Body of pancreas (tissue), 4 donors: ENCODE data around the gene FBL. TPM values are rescaled to one million over a fixed set of nuclear protein-coding genes. Genes with fewer than 3 reads are reported as not detected.

ENCODE experiments used
- ATAC-seq: fragments of 150-250 bp; one replicate; pipeline ENCODE4 v1.9.1; 2016
- DNase-seq, 4 donors: peaks; one replicate each; pipeline ENCODE4 v3.0.0-alpha.2; 2019
- H3K27ac ChIP-seq, 4 donors: fragments of 200-600 bp; sonication (generic); 1 replicate in 3 of 4; 2 replicates in 1 of 4; pipeline versions ENCODE4 v1.5.1 to v1.6.1; 2016 to 2019; ENCODE audit warnings: mild to moderate bottlenecking in 1 of 4, mixed read lengths in 1 of 4, moderate library complexity in 1 of 4
- H3K27me3 ChIP-seq, 2 donors: fragments of 200-600 bp; sonication (generic); one replicate each; pipeline ENCODE4 v1.6.0; 2016; ENCODE audit warnings: mild to moderate bottlenecking in 1 of 2
- H3K36me3 ChIP-seq, 2 donors: fragments of 200-600 bp; sonication (generic); replicated peaks in 1 of 2; 2 replicates each; pipeline ENCODE4 v1.5.1; 2016; ENCODE audit warnings: low read depth in 2 of 2; ENCODE audit not compliant: insufficient read depth in 1 of 2
- H3K4me1 ChIP-seq: fragments of 200-600 bp; sonication (generic); one replicate; pipeline ENCODE4 v1.6.0; 2016
- H3K4me3 ChIP-seq, 2 donors: fragments of 200-600 bp; sonication (generic); 1 replicate in 1 of 2; 2 replicates in 1 of 2; pipeline ENCODE4 v1.5.1; 2016 to 2019
- H3K9me3 ChIP-seq, 3 donors: fragments of 200-600 bp; sonication (generic); 1 replicate in 2 of 3; 2 replicates in 1 of 3; pipeline ENCODE4 v1.5.1; 2016
- POLR2A ChIP-seq, 3 donors: fragments of 450-650 bp; IDR thresholded peaks; one replicate each; pipeline ENCODE4 v1.6.1; 2016; ENCODE audit warnings: antibody characterized with exemption in 3 of 3, mild to moderate bottlenecking in 2 of 3
- WGBS, 2 donors: methylation state at CpG; one replicate each; pipeline ENCODE4 v1.1.5; 2017; 5-methylcytosine and 5-hydroxymethylcytosine counted together
- intact Hi-C: fragments of 100-400 bp; cut with DNase I; formaldehyde crosslinking; loops from one replicate; pipeline ENCODE4 v1.15.1; 2023
- total RNA-seq, 2 donors: library from RNA; depleted of rRNA; stranded (reverse); fragments of >200 nt; gene quantifications; one replicate each; pipeline ENCODE4 v1.1.0, GENCODE V29; 2016
- TF ChIP-seq, protein P1 (sequence below), 7 experiments: fragments of 450-650 bp in 4 of 7; fragments of 200-600 bp in 3 of 7; sonication (generic) in 3 of 7; IDR thresholded peaks; one replicate each; pipeline ENCODE4 v1.5.1; 2016 to 2019; ENCODE audit warnings: antibody characterized with exemption in 7 of 7

The FBL gene
- total RNA-seq, 2 donors from 2014 or later: 90.3 to 118 TPM

DNA sequence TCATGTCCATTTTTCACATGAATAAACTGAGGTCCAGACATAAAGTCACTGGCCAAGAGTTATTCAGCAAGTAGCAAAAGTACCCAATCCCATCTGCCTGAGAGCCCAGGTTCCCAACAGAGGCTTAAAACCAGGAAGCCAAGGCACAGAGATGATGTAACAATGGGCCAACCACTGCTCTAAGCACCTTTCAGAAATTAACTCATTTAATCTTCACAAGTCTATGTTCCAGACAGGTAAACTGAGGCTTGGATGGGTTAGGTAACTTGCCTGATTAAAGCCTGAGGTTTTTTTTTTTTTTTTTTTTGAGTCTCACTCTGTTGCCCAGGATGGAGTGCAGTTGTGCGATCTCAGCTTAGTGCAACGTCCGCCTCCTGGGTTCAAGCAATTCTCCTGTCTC lies 8.2 kb downstream of the FBL start:
- H3K27me3 ChIP-seq: no peaks in the 10 kb centered on the region
- no peaks in the 10 kb centered on the region for H3K9me3 ChIP-seq
- H3K36me3 ChIP-seq: peaks cover 5 to 26% of the 10 kb centered on the region in 2 donors
- no peak overlapping the region for H3K4me3 ChIP-seq
- ATAC-seq: no peak
- TF ChIP-seq, protein P1, sequence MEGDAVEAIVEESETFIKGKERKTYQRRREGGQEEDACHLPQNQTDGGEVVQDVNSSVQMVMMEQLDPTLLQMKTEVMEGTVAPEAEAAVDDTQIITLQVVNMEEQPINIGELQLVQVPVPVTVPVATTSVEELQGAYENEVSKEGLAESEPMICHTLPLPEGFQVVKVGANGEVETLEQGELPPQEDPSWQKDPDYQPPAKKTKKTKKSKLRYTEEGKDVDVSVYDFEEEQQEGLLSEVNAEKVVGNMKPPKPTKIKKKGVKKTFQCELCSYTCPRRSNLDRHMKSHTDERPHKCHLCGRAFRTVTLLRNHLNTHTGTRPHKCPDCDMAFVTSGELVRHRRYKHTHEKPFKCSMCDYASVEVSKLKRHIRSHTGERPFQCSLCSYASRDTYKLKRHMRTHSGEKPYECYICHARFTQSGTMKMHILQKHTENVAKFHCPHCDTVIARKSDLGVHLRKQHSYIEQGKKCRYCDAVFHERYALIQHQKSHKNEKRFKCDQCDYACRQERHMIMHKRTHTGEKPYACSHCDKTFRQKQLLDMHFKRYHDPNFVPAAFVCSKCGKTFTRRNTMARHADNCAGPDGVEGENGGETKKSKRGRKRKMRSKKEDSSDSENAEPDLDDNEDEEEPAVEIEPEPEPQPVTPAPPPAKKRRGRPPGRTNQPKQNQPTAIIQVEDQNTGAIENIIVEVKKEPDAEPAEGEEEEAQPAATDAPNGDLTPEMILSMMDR (IDR thresholded peaks at IDR 0.05): no peak
- no peak for TF ChIP-seq POLR2A (IDR thresholded peaks at IDR 0.05)
- intact Hi-C loops: no loop called here
- DNase-seq: no peak
- H3K4me1 ChIP-seq: peaks cover 19% of the 10 kb centered on the region
- no peak overlapping the region for H3K27ac ChIP-seq
- WGBS, 2 donors: 93 to 94% methylated on average over 3 of the region's 3 CpGs

DNA sequence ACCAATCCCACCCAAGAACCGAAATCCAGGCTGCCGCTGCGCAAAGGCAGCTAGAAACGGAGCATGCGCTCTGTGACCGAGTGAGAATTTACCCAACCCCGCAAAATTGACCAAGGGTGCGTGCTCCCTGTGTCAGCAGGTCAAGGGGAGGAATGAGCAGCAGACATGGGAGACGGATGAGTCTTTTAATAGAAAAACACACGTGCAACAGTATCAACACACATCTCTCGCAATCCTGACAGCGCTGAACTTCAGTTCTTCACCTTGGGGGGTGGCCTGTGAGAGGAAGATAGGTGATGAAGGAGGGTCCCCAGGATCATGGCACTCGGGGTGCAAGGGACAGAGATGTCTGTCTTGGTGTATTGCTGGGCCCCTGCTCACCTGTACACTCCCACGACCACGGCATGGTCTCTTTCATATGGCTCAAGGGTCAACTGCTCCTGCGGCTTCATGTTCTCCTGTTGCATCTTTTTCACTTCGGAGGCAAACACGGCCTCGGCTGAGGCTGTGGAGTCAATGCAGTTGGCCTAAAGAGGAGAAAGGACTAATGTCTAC lies 11.8 kb downstream of the FBL start:
- ATAC-seq (no peak), DNase-seq (no peak)
- 37 to 73% methylated on average over 11 to 19 of the region's 19 CpGs for WGBS, 2 donors
- H3K4me1 ChIP-seq: peaks cover 20% of the 10 kb centered on the region
- H3K27me3 ChIP-seq: no peaks in the 10 kb centered on the region
- no peaks in the 10 kb centered on the region for H3K9me3 ChIP-seq
- no peak for TF ChIP-seq POLR2A (IDR thresholded peaks at IDR 0.05)
- TF ChIP-seq, protein P1 (IDR thresholded peaks at IDR 0.05): no peak
- H3K4me3 ChIP-seq: peak overlapping the region in 1 of 2 donors; percentile 100
- peaks cover 14 to 35% of the 10 kb centered on the region in 2 donors for H3K36me3 ChIP-seq
- intact Hi-C loops: no loop called here
- peak overlapping the region; percentile 48 to 90 (median 74) for H3K27ac ChIP-seq

DNA sequence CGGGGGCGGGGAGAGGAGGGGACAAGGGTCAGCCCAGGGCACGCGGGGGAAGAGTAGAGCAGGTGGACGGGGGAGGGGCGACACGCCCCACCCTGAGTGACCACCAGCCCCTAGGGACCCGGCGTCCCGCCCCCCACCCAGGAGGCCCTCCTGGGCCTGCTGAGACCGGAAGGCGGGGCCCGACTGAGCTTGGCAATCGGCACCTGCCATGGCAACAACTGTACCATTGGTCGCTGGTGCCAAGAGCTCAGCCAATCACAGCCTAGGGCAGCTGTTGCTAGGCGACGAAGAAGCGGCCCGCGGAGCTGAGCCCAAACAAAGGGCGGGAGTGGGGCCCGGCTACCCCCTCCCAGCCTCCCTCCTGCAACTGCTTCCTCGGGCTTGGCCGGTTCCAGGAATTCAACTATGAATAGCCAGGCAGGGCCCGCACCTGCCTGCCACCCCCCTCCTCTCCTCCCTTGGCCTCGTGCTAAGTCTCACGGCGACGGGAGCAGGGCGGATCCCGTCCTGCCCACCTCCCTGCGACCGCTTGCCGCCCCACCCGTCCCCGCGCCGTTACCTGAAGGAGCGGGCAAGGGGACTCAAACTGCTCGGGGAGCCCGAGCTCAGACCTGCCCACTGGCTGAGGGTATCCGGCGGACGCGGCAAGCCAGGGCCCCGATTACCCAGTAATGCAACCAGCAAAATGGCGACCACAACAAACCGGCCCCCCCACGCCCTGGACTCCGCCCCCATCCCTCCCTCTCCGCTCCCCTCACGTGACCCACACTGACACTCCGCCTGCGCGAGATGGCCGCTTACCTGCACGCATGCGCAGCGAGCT lies 12.5 kb downstream of the FBL start, which contains the start of gene DYRK1B:
Gene DYRK1B, minus strand, starts transcription at position 699 of the 823 bp plus-strand sequence. CDS start 2,295 bp downstream, outside the sequence.
- ATAC-seq (peak; percentile 93), DNase-seq (peak; percentile 97 to 99 (median 98))
- no peaks in the 10 kb centered on the region for H3K27me3 ChIP-seq
- peak in 2 of 3 donors; percentile 56 to 60 for TF ChIP-seq POLR2A (IDR thresholded peaks at IDR 0.05)
- TF ChIP-seq, protein P1 (IDR thresholded peaks at IDR 0.05): no peak
- peaks cover 20% of the 10 kb centered on the region for H3K4me1 ChIP-seq
- intact Hi-C loops: no loop called here
- H3K36me3 ChIP-seq: peaks cover 14 to 31% of the 10 kb centered on the region in 2 donors
- H3K9me3 ChIP-seq: no peaks in the 10 kb centered on the region
- WGBS, 2 donors: 0% methylated on average over 5 to 37 of the region's 59 CpGs
- H3K27ac ChIP-seq: peak within 1 kb of the TSS; percentile 60 to 90 (median 83)
- H3K4me3 ChIP-seq: peak within 1 kb of the TSS; percentile 91 to 100

DNA sequence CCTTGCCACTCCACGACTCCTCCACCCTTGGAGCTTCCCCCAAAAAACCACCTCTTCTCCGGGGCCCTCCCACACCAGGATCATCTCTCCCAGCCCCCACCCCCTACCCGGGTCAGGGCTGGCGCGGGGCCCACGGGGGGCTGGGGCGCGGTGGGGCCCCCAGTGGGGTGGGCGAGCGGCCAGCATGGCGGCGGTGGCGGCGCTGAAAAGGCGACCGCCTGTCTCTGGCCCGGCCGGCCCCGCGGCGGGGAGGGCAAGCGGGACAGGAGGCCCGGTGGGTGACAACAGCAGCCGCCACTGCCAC lies 13.1 kb downstream of the FBL start:
- Histone ChIP-seq H3K4me1 (peaks cover 20% of the 10 kb centered on the region), H3K27me3 (no peaks in the 10 kb centered on the region), H3K36me3 (peaks cover 14 to 33% of the 10 kb centered on the region in 2 donors), H3K4me3 (peak overlapping the region; percentile 91 to 100), H3K27ac (peak overlapping the region; percentile 60 to 90 (median 83)), H3K9me3 (no peaks in the 10 kb centered on the region)
- 1 to 8% methylated on average over 8 of the region's 24 CpGs for WGBS, 2 donors
- no peak for TF ChIP-seq POLR2A (IDR thresholded peaks at IDR 0.05)
- TF ChIP-seq, protein P1 (IDR thresholded peaks at IDR 0.05): no peak
- intact Hi-C loops: no loop called here
- no peak for DNase-seq
- ATAC-seq: no peak
